K562 (cell line): Measurements from ENCODE around the gene CHODL. TPM values are rescaled to one million over a fixed set of nuclear protein-coding genes. Genes with fewer than 3 reads are reported as not detected.

Experiments
- ATAC-seq: fragments of 200-7000 bp; cut with Tn5 transposase; 3 replicates; pipeline ENCODE4 v1.9.1; 2020; ENCODE audit warnings: moderate library complexity
- BruUV-seq: library from RNA; stranded (reverse); fragments of 400-500 nt; replicated peaks from 2 replicates; lab custom pipeline; 2021; lab: Mats Ljungman, UMichigan
- CTCF ChIA-PET: fragments of 300-600 bp; formaldehyde crosslinking; extraction: SDS; loops from one replicate; lab custom pipeline; 2021; ENCODE audit warnings: low intra/inter-chr PET ratio; lab: Yijun Ruan, JAX
- POLR2A ChIA-PET: fragments of 300-600, 350-650 bp; sonication (Branson Sonifier 250); formaldehyde crosslinking; extraction: SDS; loops from one replicate; lab custom pipeline; 2021; ENCODE audit warnings: antibody characterized with exemption, inconsistent platforms; lab: Yijun Ruan, JAX
- DNase-seq, 4 experiments: peaks; one replicate each; pipeline versions ENCODE4 v3.0.0 to v3.0.0-alpha.2; 2011 to 2018; ENCODE audit warnings: low spot score in 3 of 4, mixed read lengths in 3 of 4; ENCODE audit errors: extremely low read depth in 1 of 4
- FAIRE-seq: peaks from 2 replicates; lab custom pipeline; 2011; peaks lifted over from hg19 to GRCh38; lab: Jason Lieb, UNC
- H2AFZ ChIP-seq: 2 replicates; pipeline ENCODE4 v1.6.0; 2011; ENCODE audit warnings: low read depth, low read length, control low read depth, inconsistent platforms
- H3K27ac ChIP-seq: fragments of 200-600 bp; 3 replicates; pipeline ENCODE4 v1.8.0; 2011; ENCODE audit warnings: low read depth, mild to moderate bottlenecking, control low read depth, inconsistent platforms, low read length, moderate library complexity, mixed read lengths; ENCODE audit errors: extremely low read depth
- H3K27me3 ChIP-seq, 2 experiments: fragments of 300-600 bp in 1 of 2; 2 replicates in 1 of 2; 3 replicates in 1 of 2; pipeline versions ENCODE4 v1.6.0 to v1.8.0; 2011; ENCODE audit warnings: inconsistent platforms in 2 of 2, low read length in 2 of 2, mild to moderate bottlenecking in 1 of 2, mixed read lengths in 1 of 2, moderate library complexity in 1 of 2; ENCODE audit not compliant: control insufficient read depth in 2 of 2, insufficient read depth in 2 of 2
- H3K36me3 ChIP-seq: fragments of 300-600 bp; 3 replicates; pipeline ENCODE4 v1.8.0; 2011; ENCODE audit warnings: mild to moderate bottlenecking, low read length, inconsistent platforms; ENCODE audit not compliant: control insufficient read depth, insufficient read depth
- H3K4me1 ChIP-seq, 2 experiments: fragments of 200-600 bp in 1 of 2; replicated peaks in 1 of 2; 2 replicates in 1 of 2; 3 replicates in 1 of 2; pipeline versions ENCODE4 v1.5.1 to v1.8.0; 2011; ENCODE audit warnings: inconsistent platforms in 2 of 2, low read length in 2 of 2, mild to moderate bottlenecking in 1 of 2, mixed read lengths in 1 of 2, moderate library complexity in 1 of 2; ENCODE audit not compliant: control insufficient read depth in 2 of 2, insufficient read depth in 2 of 2
- H3K4me2 ChIP-seq: 2 replicates; pipeline ENCODE4 v1.6.1; 2011; ENCODE audit warnings: low read length, control low read depth, inconsistent platforms, mixed read lengths; ENCODE audit not compliant: insufficient read depth
- H3K4me3 ChIP-seq: fragments of 200-600 bp; sonication (generic), shearing (Covaris generic); 2 replicates; pipeline ENCODE4 v1.5.1; 2016; ENCODE audit warnings: control low read depth, inconsistent platforms
- H3K79me2 ChIP-seq: fragments of 200-600 bp; 3 replicates; pipeline ENCODE4 v1.8.0; 2011; ENCODE audit warnings: low read length, inconsistent platforms; ENCODE audit not compliant: control insufficient read depth, insufficient read depth
- H3K9ac ChIP-seq, 2 experiments: 2 replicates each; pipeline versions ENCODE4 v1.6.0 to v1.6.1; 2011; ENCODE audit warnings: low read depth in 2 of 2, low read length in 2 of 2, control low read depth in 1 of 2, inconsistent platforms in 1 of 2, mild to moderate bottlenecking in 1 of 2, mixed read lengths in 1 of 2; ENCODE audit not compliant: insufficient read depth in 1 of 2
- H3K9me1 ChIP-seq: one replicate; pipeline ENCODE4 v1.6.0; 2011; ENCODE audit warnings: inconsistent platforms, mild to moderate bottlenecking, low read length, moderate library complexity; ENCODE audit not compliant: control insufficient read depth, insufficient read depth
- H3K9me3 ChIP-seq: replicated peaks from 2 replicates; pipeline ENCODE4 v1.5.1; 2011; ENCODE audit warnings: low read depth, low read length, inconsistent platforms; ENCODE audit not compliant: control insufficient read depth, insufficient read depth
- H4K20me1 ChIP-seq: replicated peaks from 2 replicates; pipeline ENCODE4 v1.6.1; 2011; ENCODE audit warnings: low read length, inconsistent platforms, mixed read lengths; ENCODE audit not compliant: control insufficient read depth, insufficient read depth
- GTF2A2 ChIP-seq: IDR thresholded peaks from 2 replicates; pipeline ENCODE4 v1.6.1; 2016; ENCODE audit warnings: mild to moderate bottlenecking, missing genetic modification characterization, missing compliant biosample characterization
- HDAC8 ChIP-seq: fragments of 450-650 bp; IDR thresholded peaks from 2 replicates; pipeline ENCODE4 v1.6.1; 2016; ENCODE audit warnings: mild to moderate bottlenecking, missing genetic modification characterization, moderate library complexity, missing compliant biosample characterization
- MITF ChIP-seq: IDR thresholded peaks from 2 replicates; pipeline ENCODE4 v1.6.1; 2014; ENCODE audit warnings: antibody characterized with exemption
- RB1 ChIP-seq: fragments of 450-650 bp; IDR thresholded peaks from 2 replicates; pipeline ENCODE4 v1.6.1; 2017; ENCODE audit warnings: low read depth, mild to moderate bottlenecking
- RBM34 ChIP-seq: fragments of 200-400 bp; formaldehyde crosslinking; IDR thresholded peaks from 2 replicates; pipeline ENCODE4 v1.6.1; 2018; ENCODE audit warnings: low read length, borderline replicate concordance; ENCODE audit not compliant: insufficient read depth
- ZFP1 ChIP-seq: fragments of 450-650 bp; formaldehyde crosslinking; IDR thresholded peaks from 2 replicates; pipeline ENCODE4 v1.4.0; 2020; ENCODE audit warnings: mild to moderate bottlenecking, mixed read lengths
- ZNF239 ChIP-seq: fragments of 250-450 bp; sonication (Bioruptor Pico); IDR thresholded peaks from 2 replicates; pipeline ENCODE4 v1.4.0; 2020; ENCODE audit warnings: mild to moderate bottlenecking
- ZNF41 ChIP-seq: fragments of 250-450 bp; sonication (Bioruptor Pico); conservative IDR thresholded peaks from 2 replicates; pipeline ENCODE4 v1.4.0; 2020; ENCODE audit warnings: mild to moderate bottlenecking
- WGBS: fragments of 100-300 bp; shearing (Covaris generic); methylation state at CpG from one replicate; pipeline ENCODE4 v1.1.6; 2016; ENCODE audit warnings: low coverage, mixed read lengths; ENCODE audit not compliant: insufficient coverage; ENCODE audit errors: missing lambda C conversion rate; 5-methylcytosine and 5-hydroxymethylcytosine counted together
- in situ Hi-C: fragments of 300-500 bp; cut with MboI; formaldehyde crosslinking; loops from 4 replicates; pipeline ENCODE4 v1.15.0; 2018; ENCODE audit warnings: inconsistent platforms, mixed read lengths
- intact Hi-C: fragments of 100-400 bp; cut with micrococcal nuclease; formaldehyde crosslinking; loops from 2 replicates; pipeline ENCODE4 v1.14.2; 2022
- polyA plus RNA-seq, 8 experiments: library from polyadenylated mRNA; depleted of rRNA in 4 of 8; stranded (reverse) in 5 of 8; unstranded in 3 of 8; fragments of >200 nt; fragmentation: Nextera tagmentation in 2 of 8; fragmentation: Illumina TruSeq in 1 of 8; extraction: Ambion mirVana in 2 of 8; extraction: Trizol in 1 of 8; gene quantifications; 2 replicates each; pipeline versions ENCODE4 v1.2.1 to v1.2.3, GENCODE V29; 2011 to 2014; ENCODE audit warnings: inconsistent platforms in 1 of 8, missing spikeins in 1 of 8
- total RNA-seq, 7 experiments: library from RNA; depleted of rRNA in 6 of 7; stranded (reverse); fragments of >200 nt in 6 of 7; fragmentation: Illumina TruSeq in 2 of 7; extraction: Trizol in 2 of 7; gene quantifications; 2 replicates each; pipeline versions ENCODE4 v1.2.1 to v1.2.3, GENCODE V29; 2011 to 2021; ENCODE audit warnings: low replicate concordance in 1 of 7
- TF ChIP-seq, protein P1 (sequence below): IDR thresholded peaks from 2 replicates; pipeline ENCODE4 v1.6.1; 2012; ENCODE audit warnings: low read depth, low read length, improper control_type of control experiment, borderline replicate concordance

Gene CHODL
- total and polyA plus RNA-seq, 9 of the 15 experiments (the other 6 are each of a cell fraction or from before 2014, with no cell fraction given), result not detected

- Histone ChIP-seq H3K4me1 (no peaks in the 10 kb centered on the region), H3K36me3 (no peaks in the 10 kb centered on the region), H3K27me3 (no peaks in the 10 kb centered on the region), H4K20me1 (no peaks in the 10 kb centered on the region), H2AFZ (no peak overlapping the region), H3K9me3 (no peaks in the 10 kb centered on the region), H3K9ac (no peak overlapping the region), H3K79me2 (no peaks in the 10 kb centered on the region), H3K27ac (no peak overlapping the region), H3K4me2 (no peak overlapping the region), H3K4me3 (no peak overlapping the region), H3K9me1 (no peaks in the 10 kb centered on the region)
- POLR2A ChIA-PET, result no interaction called here
- no peak for TF ChIP-seq ZNF239
- no peak for TF ChIP-seq ZFP1 (CRISPR knock-in tag)
- no peak for TF ChIP-seq HDAC8 (tag)
- ATAC-seq, result no peak
- FAIRE-seq, result no peak
- 0% methylated on average over 1 of the region's 1 CpG for WGBS
- DNase-seq, result no peak
- CTCF ChIA-PET, result no interaction called here
- BruUV-seq, result no TSS peak
- in situ Hi-C loops, result no loop called here
- intact Hi-C loops, result no loop called here
These were observed 22.9 kb downstream of the CHODL start for GRCh38 chr21:18267496-18267895.

- no peaks in the 10 kb centered on the region for H3K9me1 ChIP-seq
These were observed 24.3 kb downstream of the CHODL start for GRCh38 chr21:18268906-18269305.

More at GRCh38 chr21:18268906-18269305, 24.3 kb downstream of the CHODL start:
- intact Hi-C loops (no loop called here), in situ Hi-C loops (no loop called here)
- Histone ChIP-seq H3K4me1 (no peaks in the 10 kb centered on the region), H3K9ac (no peak overlapping the region), H3K9me3 (no peaks in the 10 kb centered on the region), H3K27me3 (no peaks in the 10 kb centered on the region), H4K20me1 (no peaks in the 10 kb centered on the region), H3K36me3 (no peaks in the 10 kb centered on the region), H2AFZ (no peak overlapping the region), H3K79me2 (no peaks in the 10 kb centered on the region), H3K27ac (no peak overlapping the region), H3K4me3 (no peak overlapping the region), H3K4me2 (no peak overlapping the region)
- BruUV-seq, result no TSS peak
- DNase-seq (no peak), ATAC-seq (no peak), FAIRE-seq (no peak)
- TF ChIP-seq GTF2A2, result no peak
- TF ChIP-seq RBM34, result no peak
- no peak for TF ChIP-seq ZNF41 (CRISPR knock-in tag)
- TF ChIP-seq, protein P1, sequence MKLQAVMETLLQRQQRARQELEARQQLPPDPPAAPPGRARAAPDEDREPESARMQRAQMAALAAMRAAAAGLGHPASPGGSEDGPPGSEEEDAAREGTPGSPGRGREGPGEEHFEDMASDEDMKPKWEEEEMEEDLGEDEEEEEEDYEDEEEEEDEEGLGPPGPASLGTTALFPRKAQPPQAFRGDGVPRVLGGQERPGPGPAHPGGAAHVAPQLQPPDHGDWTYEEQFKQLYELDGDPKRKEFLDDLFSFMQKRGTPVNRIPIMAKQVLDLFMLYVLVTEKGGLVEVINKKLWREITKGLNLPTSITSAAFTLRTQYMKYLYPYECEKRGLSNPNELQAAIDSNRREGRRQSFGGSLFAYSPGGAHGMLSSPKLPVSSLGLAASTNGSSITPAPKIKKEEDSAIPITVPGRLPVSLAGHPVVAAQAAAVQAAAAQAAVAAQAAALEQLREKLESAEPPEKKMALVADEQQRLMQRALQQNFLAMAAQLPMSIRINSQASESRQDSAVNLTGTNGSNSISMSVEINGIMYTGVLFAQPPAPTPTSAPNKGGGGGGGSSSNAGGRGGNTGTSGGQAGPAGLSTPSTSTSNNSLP, result no peak
- no peak for TF ChIP-seq RB1
- TF ChIP-seq MITF, result no peak
- ChIA-PET CTCF (no interaction called here), POLR2A (no interaction called here)
- WGBS, result 0% methylated on average over 1 of the region's 1 CpG
